HFF-Myc (cell line): ENCODE data around the gene UNC45A.

Source experiments
- DNase-seq: peaks from one replicate; pipeline ENCODE4 v3.0.0-alpha.2; 2011; ENCODE audit warnings: low read depth; ENCODE audit errors: extremely low read depth
- H3K4me3 ChIP-seq: replicated peaks from 2 replicates; pipeline ENCODE4 v1.5.1; 2011; ENCODE audit warnings: low read depth, mild to moderate bottlenecking, control low read depth, low read length
- CTCF ChIP-seq: IDR thresholded peaks from 2 replicates; pipeline ENCODE4 v1.5.1; 2012; ENCODE audit warnings: mild to moderate bottlenecking, low read depth, low read length, control low read depth; ENCODE audit errors: missing control alignments

Gene UNC45A

DNA sequence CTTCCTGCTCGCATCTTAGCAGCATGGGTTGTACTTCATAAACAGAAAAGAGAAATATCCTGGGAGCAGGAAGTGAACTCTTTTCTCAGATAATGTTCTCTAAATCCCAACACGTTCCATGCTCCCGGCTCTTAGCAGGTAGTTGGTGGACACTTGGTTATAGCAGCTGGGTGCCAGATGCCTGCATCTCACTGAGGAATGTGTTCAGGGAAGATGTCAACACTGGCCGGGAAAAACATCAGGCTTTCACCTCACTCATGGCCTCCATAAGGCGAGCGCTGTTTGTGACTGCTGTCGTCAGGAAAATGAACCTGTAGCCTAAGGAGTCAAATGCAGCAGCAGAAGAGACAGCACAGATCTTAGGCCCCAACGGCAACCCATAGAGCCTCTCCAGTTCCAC lies 63.7 kb downstream of the UNC45A start:
- TF ChIP-seq CTCF = no peak
- peak; percentile 53 for DNase-seq
- no peak overlapping the region for H3K4me3 ChIP-seq

- TF ChIP-seq CTCF = no peak
- no peak overlapping the region for H3K4me3 ChIP-seq
- no peak for DNase-seq
Observed at GRCh38 chr15:91001209-91001608, 66.1 kb downstream of the UNC45A start.
